Mesenchymal stem cell (in vitro differentiated cells and primary cell): ENCODE data around the gene CENPS.
"Not testable (repeated sequence)": the region's sequence is repeated elsewhere in the genome, so short reads cannot be mapped to it uniquely, and the experiment has no call there.

Experiments
- DNase-seq: peaks from one replicate; pipeline ENCODE4 v3.0.0-alpha.2; 2013
- H2AFZ ChIP-seq: one replicate; pipeline ENCODE4 v1.6.1; 2013; ENCODE audit warnings: low read depth, mild to moderate bottlenecking, control low read depth, inconsistent platforms, low read length, moderate library complexity
- H2AK5ac ChIP-seq: 2 replicates; pipeline ENCODE4 v1.6.1; 2013; ENCODE audit warnings: low read length, moderate library complexity, mild to moderate bottlenecking, inconsistent platforms; ENCODE audit not compliant: severe bottlenecking
- H2BK120ac ChIP-seq: one replicate; pipeline ENCODE4 v1.6.1; 2013; ENCODE audit warnings: low read depth, mild to moderate bottlenecking, inconsistent platforms, low read length, moderate library complexity
- H2BK12ac ChIP-seq, 2 experiments: one replicate each; pipeline ENCODE4 v1.6.1; 2013; ENCODE audit warnings: inconsistent platforms in 2 of 2, low read length in 2 of 2, mild to moderate bottlenecking in 2 of 2, moderate library complexity in 2 of 2, control low read depth in 1 of 2
- H2BK15ac ChIP-seq: one replicate; pipeline ENCODE4 v1.6.1; 2013; ENCODE audit warnings: mild to moderate bottlenecking, low read depth, inconsistent platforms; ENCODE audit not compliant: poor library complexity, severe bottlenecking
- H2BK5ac ChIP-seq: 2 replicates; pipeline ENCODE4 v1.6.1; 2013; ENCODE audit warnings: low read depth, mild to moderate bottlenecking, low read length, control low read depth, inconsistent platforms; ENCODE audit not compliant: poor library complexity, severe bottlenecking
- H3K14ac ChIP-seq, 2 experiments: one replicate each; pipeline ENCODE4 v1.6.1; 2013; ENCODE audit warnings: inconsistent platforms in 2 of 2, low read length in 2 of 2, control low read depth in 1 of 2, mild to moderate bottlenecking in 1 of 2, moderate library complexity in 1 of 2
- H3K18ac ChIP-seq, 2 experiments: one replicate each; pipeline ENCODE4 v1.6.1; 2013; ENCODE audit warnings: inconsistent platforms in 2 of 2, low read length in 2 of 2, control low read depth in 1 of 2, low read depth in 1 of 2, mild to moderate bottlenecking in 1 of 2
- H3K23ac ChIP-seq, 2 experiments: one replicate each; pipeline ENCODE4 v1.6.1; 2013; ENCODE audit warnings: inconsistent platforms in 2 of 2, low read length in 2 of 2, mild to moderate bottlenecking in 2 of 2, moderate library complexity in 2 of 2, control low read depth in 1 of 2
- H3K27ac ChIP-seq: 2 replicates; pipeline ENCODE4 v1.5.1; 2013; ENCODE audit warnings: mild to moderate bottlenecking, moderate library complexity, low read length, control low read depth, inconsistent platforms; ENCODE audit not compliant: poor library complexity, severe bottlenecking
- H3K27me3 ChIP-seq, 2 experiments: 2 replicates each; pipeline versions ENCODE4 v1.6.1 to v1.7.0; 2013; ENCODE audit warnings: low read length in 2 of 2, mild to moderate bottlenecking in 2 of 2, moderate library complexity in 2 of 2, control low read depth in 1 of 2, inconsistent platforms in 1 of 2; ENCODE audit not compliant: control insufficient read depth in 1 of 2, insufficient read depth in 1 of 2
- H3K36me3 ChIP-seq, 2 experiments: 2 replicates each; pipeline versions ENCODE4 v1.6.1 to v1.7.0; 2013; ENCODE audit warnings: low read length in 2 of 2, control low read depth in 1 of 2, inconsistent platforms in 1 of 2, low read depth in 1 of 2, mild to moderate bottlenecking in 1 of 2; ENCODE audit not compliant: insufficient read depth in 2 of 2, control insufficient read depth in 1 of 2
- H3K4ac ChIP-seq, 2 experiments: one replicate each; pipeline ENCODE4 v1.6.1; 2013; ENCODE audit warnings: inconsistent platforms in 2 of 2, low read length in 2 of 2, mild to moderate bottlenecking in 2 of 2, moderate library complexity in 2 of 2, control low read depth in 1 of 2, low read depth in 1 of 2
- H3K4me1 ChIP-seq: 2 replicates; pipeline ENCODE4 v1.6.1; 2013; ENCODE audit warnings: low read depth, low read length, control low read depth; ENCODE audit not compliant: control insufficient read depth, insufficient read depth
- H3K4me2 ChIP-seq: 2 replicates; pipeline ENCODE4 v1.6.1; 2013; ENCODE audit warnings: low read length, mild to moderate bottlenecking, inconsistent platforms; ENCODE audit not compliant: poor library complexity, severe bottlenecking
- H3K4me3 ChIP-seq, 2 experiments: 2 replicates each; pipeline versions ENCODE4 v1.5.1 to v1.7.0; 2013; ENCODE audit warnings: low read length in 2 of 2, mild to moderate bottlenecking in 2 of 2, control low read depth in 1 of 2, low read depth in 1 of 2; ENCODE audit not compliant: insufficient read depth in 1 of 2
- H3K79me1 ChIP-seq: replicated peaks from 2 replicates; pipeline ENCODE4 v1.6.1; 2013; ENCODE audit warnings: mild to moderate bottlenecking, control low read depth, low read length, inconsistent platforms; ENCODE audit not compliant: poor library complexity, severe bottlenecking
- H3K9ac ChIP-seq: 2 replicates; pipeline ENCODE4 v1.7.0; 2013; ENCODE audit warnings: mild to moderate bottlenecking, low read length, moderate library complexity
- H3K9me3 ChIP-seq: 2 replicates; pipeline ENCODE4 v1.7.0; 2013; ENCODE audit warnings: mild to moderate bottlenecking, low read length; ENCODE audit not compliant: control insufficient read depth
- H4K8ac ChIP-seq: one replicate; pipeline ENCODE4 v1.6.1; 2013; ENCODE audit warnings: inconsistent platforms, mild to moderate bottlenecking, low read length, moderate library complexity
- H4K91ac ChIP-seq: one replicate; pipeline ENCODE4 v1.6.1; 2013; ENCODE audit warnings: mild to moderate bottlenecking, low read length, inconsistent platforms
- WGBS: methylation state at CpG from one replicate; pipeline ENCODE4 v1.1.7; 2013; ENCODE audit warnings: mixed read lengths; 5-methylcytosine and 5-hydroxymethylcytosine counted together

Gene CENPS

GRCh38 chr1:10473145-10473765 lies 43.0 kb downstream of the CENPS start:
- H4K91ac ChIP-seq, result no peak overlapping the region
- H3K9me3 ChIP-seq, result no peaks in the 10 kb centered on the region
- H2AK5ac ChIP-seq, result no peak overlapping the region
- DNase-seq, result no peak
- H3K36me3 ChIP-seq, result peaks cover 0 to 11% of the 10 kb centered on the region in 2 experiments
- no peak overlapping the region for H2BK12ac ChIP-seq
- H3K27me3 ChIP-seq, result no peaks in the 10 kb centered on the region
- H4K8ac ChIP-seq, result no peak overlapping the region
- peaks cover 5% of the 10 kb centered on the region for H3K4me1 ChIP-seq
- no peak overlapping the region for H2BK5ac ChIP-seq
- no peak overlapping the region for H2AFZ ChIP-seq
- H2BK120ac ChIP-seq, result no peak overlapping the region
- no peak overlapping the region for H3K27ac ChIP-seq
- 97% methylated on average over 17 of the region's 23 CpGs for WGBS
- H3K4me3 ChIP-seq, result peak overlapping the region in 1 of 2 experiments; percentile 86
- H3K14ac ChIP-seq, result no peak overlapping the region
- H3K18ac ChIP-seq, result no peak overlapping the region
- no peak overlapping the region for H2BK15ac ChIP-seq
- no peak overlapping the region for H3K23ac ChIP-seq
- peaks cover 16% of the 10 kb centered on the region for H3K79me1 ChIP-seq
- peak overlapping the region; percentile 78 for H3K9ac ChIP-seq
- H3K4ac ChIP-seq, result no peak overlapping the region
- no peak overlapping the region for H3K4me2 ChIP-seq

DNA sequence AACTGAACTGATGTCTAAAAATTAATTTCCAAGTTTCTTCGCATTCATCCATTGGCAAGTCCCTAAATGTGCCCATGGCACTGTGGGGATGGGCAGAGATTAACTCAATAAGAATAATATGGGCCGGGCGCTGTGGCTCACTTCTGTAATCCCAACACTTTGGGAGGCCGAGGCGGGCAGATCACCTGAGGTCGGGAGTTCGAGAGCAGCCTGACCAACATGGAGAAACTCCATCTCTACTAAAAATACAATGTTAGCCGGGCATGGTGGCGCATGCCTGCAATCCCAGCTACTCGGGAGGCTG lies 44.0 kb downstream of the CENPS start:
- H3K27me3 ChIP-seq, H2BK15ac ChIP-seq, H3K9me3 ChIP-seq, H3K18ac ChIP-seq, H3K27ac ChIP-seq, H2BK120ac ChIP-seq, H2AFZ ChIP-seq, H3K14ac ChIP-seq, H3K23ac ChIP-seq, H4K91ac ChIP-seq, H2AK5ac ChIP-seq, H3K4me1 ChIP-seq, H2BK5ac ChIP-seq, H2BK12ac ChIP-seq, H3K36me3 ChIP-seq, H3K4ac ChIP-seq, DNase-seq, H3K4me2 ChIP-seq: not testable (repeated sequence)
- peaks cover 18% of the 10 kb centered on the region for H3K79me1 ChIP-seq
- peak overlapping the region in 1 of 2 experiments; percentile 99 for H3K4me3 ChIP-seq
- 95% methylated on average over 10 of the region's 10 CpGs for WGBS
- H3K9ac ChIP-seq, result peak overlapping the region; percentile 94
- H4K8ac ChIP-seq, result peak overlapping the region; percentile 96

- H3K27ac ChIP-seq, result no peak within 1 kb of the TSS
- H3K4me3 ChIP-seq, result peak within 1 kb of the TSS; percentile 80 to 99
- peak within 1 kb of the TSS; percentile 62 for H2BK120ac ChIP-seq
- H2BK12ac ChIP-seq, result peak within 1 kb of the TSS in 1 of 2 experiments; percentile 15
- H4K8ac ChIP-seq, result peak within 1 kb of the TSS; percentile 96
- H3K4me1 ChIP-seq, result peaks cover 5% of the 10 kb centered on the region
- H3K18ac ChIP-seq, result peak within 1 kb of the TSS in 1 of 2 experiments; percentile 50
- H2BK5ac ChIP-seq, result no peak within 1 kb of the TSS
- DNase-seq, result peak; percentile 89
- peak within 1 kb of the TSS in 1 of 2 experiments; percentile 94 for H3K4ac ChIP-seq
- no peaks in the 10 kb centered on the region for H3K9me3 ChIP-seq
- no peak within 1 kb of the TSS for H3K14ac ChIP-seq
- H3K4me2 ChIP-seq, result peak within 1 kb of the TSS; percentile 73
- H3K27me3 ChIP-seq, result no peaks in the 10 kb centered on the region
- H2AK5ac ChIP-seq, result no peak within 1 kb of the TSS
- H3K23ac ChIP-seq, result peak within 1 kb of the TSS in 1 of 2 experiments; percentile 70
- H2BK15ac ChIP-seq, result peak within 1 kb of the TSS; percentile 37
- H3K79me1 ChIP-seq, result peaks cover 15% of the 10 kb centered on the region
- peak within 1 kb of the TSS; percentile 94 for H3K9ac ChIP-seq
- peak within 1 kb of the TSS; percentile 86 for H4K91ac ChIP-seq
- peak within 1 kb of the TSS; percentile 47 for H2AFZ ChIP-seq
- no peaks in the 10 kb centered on the region for H3K36me3 ChIP-seq
- WGBS, result 15% methylated on average over 41 of the region's 50 CpGs
These were observed 44.6 kb downstream of the CENPS start, which contains the start of gene PEX14 for GRCh38 chr1:10474613-10475507. TSS of gene PEX14 (plus strand) at chr1:10474950. CDS start at chr1:10474967, 17 bp downstream.

- H2AFZ ChIP-seq, result peak overlapping the region; percentile 47
- no peaks in the 10 kb centered on the region for H3K9me3 ChIP-seq
- no peak overlapping the region for H3K14ac ChIP-seq
- H4K8ac ChIP-seq, result peak overlapping the region; percentile 22
- peaks cover 5% of the 10 kb centered on the region for H3K4me1 ChIP-seq
- whole genome bisulfite sequencing, result 4% methylated on average over 12 of the region's 13 CpGs
- H3K27me3 ChIP-seq, result no peaks in the 10 kb centered on the region
- no peak overlapping the region for H2BK15ac ChIP-seq
- peak overlapping the region in 1 of 2 experiments; percentile 50 for H3K18ac ChIP-seq
- peak overlapping the region in 1 of 2 experiments; percentile 70 for H3K23ac ChIP-seq
- H2AK5ac ChIP-seq, result no peak overlapping the region
- peak overlapping the region in 1 of 2 experiments; percentile 15 for H2BK12ac ChIP-seq
- peak overlapping the region; percentile 73 for H3K4me2 ChIP-seq
- no peak for DNase-seq
- no peak overlapping the region for H2BK5ac ChIP-seq
- H3K36me3 ChIP-seq, result no peaks in the 10 kb centered on the region
- H2BK120ac ChIP-seq, result no peak overlapping the region
- H3K9ac ChIP-seq, result peak overlapping the region; percentile 94
- no peak overlapping the region for H4K91ac ChIP-seq
- peak overlapping the region; percentile 80 to 99 for H3K4me3 ChIP-seq
- H3K4ac ChIP-seq, result no peak overlapping the region
- no peak overlapping the region for H3K27ac ChIP-seq
- H3K79me1 ChIP-seq, result peaks cover 13% of the 10 kb centered on the region
These were observed 45.3 kb downstream of the CENPS start for GRCh38 chr1:10475510-10475909.
